DMS153 treated with DMSO at 0.1 percent for 48 hours (cell line): ENCODE data around the gene UGT2A3.
"Not testable (repeated sequence)": the region's sequence is repeated elsewhere in the genome, so short reads cannot be mapped to it uniquely, and the experiment has no call there.

ENCODE experiments used
- DNase-seq: peaks from one replicate; lab custom pipeline; 2025; ENCODE audit not compliant: unreplicated experiment; lab: John Stamatoyannopoulos, UW

Gene UGT2A3

DNA sequence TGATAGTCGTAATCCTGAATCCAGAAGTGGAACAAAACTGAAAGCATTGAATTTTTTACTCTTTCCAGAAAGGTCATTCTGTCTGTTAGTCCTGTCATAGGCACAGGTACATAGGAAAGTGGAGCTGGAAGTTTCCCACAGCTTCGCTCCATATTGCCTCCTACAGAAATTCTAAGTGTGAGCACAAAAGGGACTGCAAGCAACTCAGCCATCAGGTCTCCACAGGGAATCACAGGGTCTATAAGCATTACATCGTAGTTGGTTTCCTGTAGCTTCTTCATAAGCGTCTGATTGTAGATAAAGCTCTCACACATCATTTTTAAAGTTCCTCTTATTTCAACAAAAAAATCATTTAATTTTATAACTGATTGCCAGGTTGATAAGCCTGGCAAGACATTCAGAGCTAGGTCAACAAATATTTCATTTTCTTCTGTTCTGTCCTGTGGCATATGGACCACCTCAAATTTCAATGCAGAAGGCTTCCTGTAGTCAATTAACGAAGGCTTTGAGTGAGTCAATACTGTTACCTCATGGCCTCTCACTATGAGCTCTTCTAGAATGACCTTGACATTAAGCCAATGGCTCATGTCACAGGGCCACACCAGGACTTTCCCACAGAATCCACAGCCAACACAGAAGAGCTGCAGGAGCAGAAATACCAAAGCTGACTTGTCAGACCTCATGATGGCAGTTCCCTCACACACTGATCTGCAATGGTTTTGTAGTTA, at the start of gene UGT2A3:
TSS of gene UGT2A3 (minus strand) at position 727 of the 728 bp plus-strand sequence. CDS start at position 683, 44 bp downstream.
- DNase-seq: no peak

DNA sequence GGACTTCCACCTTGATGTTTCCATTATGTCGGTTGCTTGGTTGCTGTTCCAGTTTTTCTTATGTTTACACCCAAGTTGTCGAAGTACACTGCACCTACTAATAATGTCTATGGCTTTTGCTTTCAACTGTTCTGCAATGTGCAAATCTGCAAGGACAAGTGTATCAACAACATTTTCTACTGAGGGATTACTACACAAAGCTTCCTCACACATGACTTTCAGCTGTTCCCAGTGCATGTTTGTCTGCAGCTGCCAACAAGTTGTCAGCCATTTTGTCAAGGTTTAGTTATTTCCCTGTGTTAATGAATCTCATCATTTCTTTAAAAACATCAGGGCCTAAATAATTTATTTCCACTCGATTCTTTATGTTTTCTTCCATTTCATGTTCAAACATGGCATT, 45.4 kb upstream of the UGT2A3 start:
- DNase-seq: no peak

DNA sequence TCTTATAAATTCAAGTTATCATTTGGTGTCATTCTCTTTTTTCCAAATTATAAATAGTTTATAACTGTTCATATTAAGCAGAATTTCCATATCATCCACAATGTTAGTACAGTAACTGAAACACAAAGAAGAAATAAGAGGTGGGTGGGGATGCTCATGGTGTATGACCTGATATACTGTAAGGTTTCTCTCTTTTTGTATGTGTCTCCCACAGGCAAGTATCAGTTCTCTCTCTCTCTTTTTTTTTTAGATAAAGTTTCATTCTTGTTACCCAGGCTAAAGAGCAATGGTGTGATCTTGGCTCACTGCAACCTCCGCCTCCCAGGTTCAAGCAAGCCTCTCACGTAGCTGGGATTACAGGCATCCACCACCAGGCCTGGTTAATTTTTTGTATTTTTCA, 43.7 kb upstream of the UGT2A3 start:
- DNase-seq: no peak

- DNase-seq: no peak
Observed at GRCh38 chr4:68987007-68987406, 35.4 kb upstream of the UGT2A3 start.

- DNase-seq: no peak
Observed at GRCh38 chr4:68985442-68985841, 33.8 kb upstream of the UGT2A3 start.

DNA sequence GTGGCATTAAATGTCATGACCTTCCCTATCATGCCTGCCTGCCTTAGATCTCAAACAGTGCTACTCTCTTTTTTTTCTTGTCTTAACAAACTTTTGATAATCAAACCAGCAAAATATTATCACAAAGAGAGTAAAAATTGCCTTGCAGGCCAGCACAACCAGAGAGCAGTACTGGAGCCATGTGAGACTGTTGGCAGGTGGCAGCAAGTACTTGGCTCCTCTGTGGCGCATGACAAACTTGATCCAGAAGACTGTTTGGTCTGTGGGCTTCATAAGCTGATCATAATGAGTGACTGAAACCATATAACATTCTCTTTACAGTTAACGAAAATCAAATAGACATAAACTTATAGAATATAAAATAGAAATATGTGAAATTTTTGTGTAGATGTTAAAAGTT, 33.3 kb upstream of the UGT2A3 start:
- DNase-seq: no peak

DNA sequence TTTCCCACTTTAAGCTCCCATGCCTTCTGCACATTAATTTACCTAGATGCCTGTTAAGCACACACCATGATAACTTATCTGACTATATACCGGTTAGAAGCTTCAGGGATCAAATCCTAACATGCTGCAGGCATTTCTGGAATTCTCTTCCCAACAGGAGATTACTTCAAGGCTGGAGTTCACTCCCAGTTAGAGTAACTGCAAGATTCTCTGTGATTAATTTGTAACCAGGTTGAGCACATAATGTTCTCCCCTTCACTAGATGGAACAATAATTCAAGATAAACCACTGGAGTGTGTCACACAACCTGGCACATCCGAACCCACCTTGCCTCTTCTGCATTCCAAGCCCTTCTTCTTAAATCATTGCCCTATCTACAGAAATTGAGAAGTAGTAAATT, 11.8 kb upstream of the UGT2A3 start:
- DNase-seq: no peak

GRCh38 chr4:68962868-68963267, 11.3 kb upstream of the UGT2A3 start:
- no peak for DNase-seq

GRCh38 chr4:68960294-68961163, 8.9 kb upstream of the UGT2A3 start:
- no peak for DNase-seq

DNA sequence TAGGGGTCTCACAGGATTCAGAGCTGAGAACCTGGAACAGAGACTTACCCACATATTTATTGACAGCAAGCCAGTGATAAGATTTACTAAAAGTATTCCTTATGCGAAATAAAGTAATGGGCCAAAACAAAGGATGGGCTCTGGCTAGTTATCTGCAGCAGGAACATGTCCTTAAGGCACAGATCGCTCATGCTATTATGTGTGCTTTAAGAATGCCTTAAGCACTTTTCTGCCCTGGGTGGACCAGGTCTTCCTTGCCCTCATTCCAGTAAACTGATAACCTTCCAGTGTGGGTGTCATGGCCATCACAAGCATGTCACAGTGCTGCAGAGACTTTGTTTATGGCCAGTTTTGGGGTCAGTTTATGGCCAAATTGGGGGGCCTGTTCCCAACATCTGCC, 7.5 kb upstream of the UGT2A3 start:
- DNase-seq: not testable (repeated sequence)

DNA sequence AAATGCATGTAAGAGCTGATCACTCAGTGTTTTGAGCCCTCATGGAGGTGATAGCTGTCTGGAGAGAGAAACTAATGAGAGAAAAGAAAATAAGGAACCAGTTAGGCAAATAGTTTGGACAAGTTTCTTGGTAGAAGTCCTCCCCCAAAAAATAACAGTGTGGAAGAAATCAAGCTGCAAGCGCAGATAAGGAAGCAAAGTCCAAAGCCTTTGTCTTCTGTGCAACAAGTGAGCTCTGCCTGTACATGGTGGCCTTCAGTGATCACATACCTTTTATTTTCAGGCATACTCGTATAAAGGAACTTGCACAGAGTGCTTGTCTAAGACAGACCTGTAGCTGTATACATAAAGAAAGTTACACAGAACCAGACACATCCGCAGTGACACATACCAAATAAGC, 2.5 kb upstream of the UGT2A3 start:
- DNase-seq: no peak

GRCh38 chr4:68953056-68953596, 1.5 kb upstream of the UGT2A3 start:
- DNase-seq: no peak

- DNase-seq: no peak
Observed at GRCh38 chr4:68951806-68952585, 392 bp upstream of the UGT2A3 start.

DNA sequence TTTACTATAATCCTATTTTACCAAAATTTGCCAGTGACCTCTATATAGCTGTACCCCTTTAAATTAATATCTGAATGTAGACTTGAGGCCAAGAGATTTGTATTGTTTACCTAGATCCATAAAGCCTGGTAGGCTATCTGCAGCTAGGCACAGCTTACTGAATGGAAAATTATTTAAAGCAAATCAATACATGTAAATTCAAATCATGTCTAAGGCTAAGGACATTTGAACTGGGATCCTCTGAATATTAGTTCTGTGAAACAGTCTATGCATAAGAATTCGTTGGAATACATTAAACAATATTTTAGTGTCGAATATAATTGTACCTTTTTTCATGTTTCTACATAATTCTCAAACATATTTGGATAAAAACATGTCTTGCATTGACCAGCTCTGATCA, 1.6 kb downstream of the UGT2A3 start:
- no peak for DNase-seq

- no peak for DNase-seq
Observed at GRCh38 chr4:68948985-68949384, 2.6 kb downstream of the UGT2A3 start.

DNA sequence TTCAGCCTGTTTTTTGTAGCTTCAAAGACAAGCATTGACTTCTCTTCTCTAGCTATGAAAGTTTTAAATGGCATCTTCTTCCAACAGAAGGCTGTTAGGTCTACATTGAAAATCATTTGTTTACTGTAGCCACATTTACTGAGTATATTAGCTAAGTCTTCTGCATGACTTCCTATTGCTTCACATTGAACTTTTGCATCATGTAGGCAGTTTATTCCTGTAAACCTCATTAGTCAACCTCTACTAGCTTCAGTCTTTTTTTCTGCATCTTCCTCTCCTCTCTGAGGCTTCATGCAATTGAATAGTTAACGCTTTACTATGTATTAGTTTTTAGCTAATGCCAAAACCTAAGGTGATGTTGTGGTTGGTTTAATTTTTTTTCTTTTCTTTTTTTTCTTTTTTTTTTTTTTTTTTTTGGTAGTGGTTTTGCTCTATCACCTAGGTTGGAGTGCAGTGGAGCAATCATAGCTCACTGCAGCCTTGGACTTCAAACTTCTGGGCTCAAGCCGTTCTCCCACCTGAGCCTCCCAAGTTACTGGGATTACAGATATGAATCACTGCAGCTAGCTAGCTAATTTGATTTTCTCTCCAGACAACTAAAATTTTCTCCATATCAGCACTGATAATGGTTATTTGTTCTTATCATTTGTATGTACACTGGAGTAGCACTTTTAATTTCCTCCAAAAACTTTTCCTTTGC, 3.4 kb downstream of the UGT2A3 start:
- no peak for DNase-seq

GRCh38 chr4:68929076-68929737, 22.4 kb downstream of the UGT2A3 start:
- no peak for DNase-seq

- DNase-seq: no peak
Observed at GRCh38 chr4:68927165-68927564, 24.4 kb downstream of the UGT2A3 start.

GRCh38 chr4:68922202-68922601, 29.4 kb downstream of the UGT2A3 start:
- not testable (repeated sequence) for DNase-seq

GRCh38 chr4:68921051-68921450, 30.6 kb downstream of the UGT2A3 start:
- no peak for DNase-seq
